ENCODE measurements around the gene DACH1. TPM values are rescaled to one million over a fixed set of nuclear protein-coding genes. Genes with fewer than 3 reads are reported as not detected.

Gene DACH1
- total RNA-seq, 1 experiment from 2014 or later: 0.29 TPM

DNA sequence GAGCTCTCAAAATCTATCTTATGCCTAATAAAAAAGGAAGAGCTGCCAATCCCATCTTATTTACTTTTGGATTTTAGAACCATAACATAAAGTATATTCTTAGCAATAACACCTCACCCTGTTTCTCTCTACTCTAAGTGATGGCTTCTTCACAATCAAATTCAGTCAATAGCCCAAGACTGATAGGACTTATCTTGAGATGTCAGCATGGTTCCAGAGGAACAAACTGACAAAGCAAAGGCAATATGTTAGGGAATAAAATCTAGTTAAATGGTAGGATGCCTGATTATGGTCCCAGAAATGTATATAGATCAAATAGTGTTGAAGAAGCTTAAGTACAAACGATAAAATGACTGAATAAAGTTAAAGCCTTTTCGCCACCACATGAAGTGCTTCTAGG is 36.3 kb downstream of the DACH1 start:
- no peak for DNase-seq (ENCODE audit: low read depth)

DNA sequence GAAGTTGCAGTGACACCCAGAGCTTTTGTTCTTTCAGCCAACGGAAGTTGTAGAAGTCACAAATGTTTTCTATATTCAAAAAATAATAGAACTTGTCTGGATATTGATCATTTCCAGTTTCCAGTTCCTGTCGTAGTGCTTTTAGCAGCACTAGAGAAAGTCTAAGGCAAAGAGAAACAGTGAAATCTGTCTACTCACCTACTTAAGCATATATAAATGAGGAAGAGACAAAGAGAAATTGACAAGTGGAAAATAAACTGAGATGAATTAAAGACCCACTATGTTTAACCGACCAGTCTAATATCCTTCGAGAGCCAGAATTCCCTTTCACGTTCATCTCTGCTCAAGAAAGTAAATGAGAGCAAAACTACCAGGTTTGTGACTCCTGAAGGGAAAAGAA is 36.7 kb downstream of the DACH1 start:
- DNase-seq (ENCODE audit: low read depth): no peak

DNA sequence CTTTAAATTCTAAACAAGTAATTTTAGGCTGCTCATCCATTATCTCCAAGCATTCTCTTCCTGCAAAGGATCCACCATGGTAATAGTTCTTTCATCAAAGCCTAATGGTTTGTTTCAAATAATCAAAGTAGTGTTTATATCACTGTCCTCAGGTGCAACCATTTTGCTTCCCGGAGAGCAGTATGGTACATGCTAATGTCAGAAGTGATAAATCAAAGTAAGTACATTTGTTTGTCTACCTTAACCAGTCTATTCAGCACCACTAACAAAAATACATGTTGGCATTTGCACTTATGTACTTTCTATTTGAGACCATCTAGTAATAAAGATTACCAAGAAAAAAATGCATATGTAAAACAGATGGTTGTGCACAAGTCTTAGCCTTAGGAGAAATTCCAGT is 37.5 kb downstream of the DACH1 start:
- DNase-seq (ENCODE audit: low read depth): no peak

DNA sequence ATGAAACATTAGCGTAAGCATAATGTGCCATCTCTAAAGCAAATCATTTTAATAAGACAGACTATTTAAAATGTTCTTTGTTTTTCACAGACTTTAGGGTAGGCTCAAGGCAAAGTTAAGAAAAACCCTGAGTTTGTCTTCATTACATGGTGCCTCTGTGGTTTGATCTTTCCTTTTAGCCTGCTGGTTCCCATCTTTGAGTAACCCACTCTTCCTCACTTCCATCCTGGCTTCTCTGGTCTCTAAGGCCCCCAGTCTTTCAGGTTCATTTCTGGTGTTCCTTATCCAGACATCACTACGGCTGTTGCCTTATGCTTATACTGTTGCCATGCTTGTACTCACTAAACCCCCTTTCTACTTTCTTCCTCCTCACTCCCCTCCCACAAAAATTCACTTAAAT is 38.4 kb downstream of the DACH1 start:
- DNase-seq (ENCODE audit: low read depth): no peak

DNA sequence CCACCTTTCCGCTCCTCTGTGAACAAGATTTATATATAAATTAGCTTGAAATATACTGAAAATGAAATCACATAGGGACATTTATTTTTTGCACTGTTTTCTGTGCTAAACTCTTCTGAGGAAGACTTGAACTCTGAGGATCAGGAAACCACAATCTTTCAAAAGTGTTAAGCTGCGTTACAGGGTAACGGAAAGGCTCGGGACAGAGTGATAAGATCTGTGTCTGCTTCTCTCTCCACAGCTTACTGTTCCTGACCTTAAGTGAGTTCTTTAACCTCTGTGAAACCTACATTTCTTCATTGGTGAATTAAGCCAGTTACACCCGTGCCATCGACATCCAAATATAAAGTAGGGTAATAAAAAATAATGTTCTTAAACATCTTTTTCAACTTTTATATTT is 38.9 kb downstream of the DACH1 start:
- no peak for DNase-seq (ENCODE audit: low read depth)

DNA sequence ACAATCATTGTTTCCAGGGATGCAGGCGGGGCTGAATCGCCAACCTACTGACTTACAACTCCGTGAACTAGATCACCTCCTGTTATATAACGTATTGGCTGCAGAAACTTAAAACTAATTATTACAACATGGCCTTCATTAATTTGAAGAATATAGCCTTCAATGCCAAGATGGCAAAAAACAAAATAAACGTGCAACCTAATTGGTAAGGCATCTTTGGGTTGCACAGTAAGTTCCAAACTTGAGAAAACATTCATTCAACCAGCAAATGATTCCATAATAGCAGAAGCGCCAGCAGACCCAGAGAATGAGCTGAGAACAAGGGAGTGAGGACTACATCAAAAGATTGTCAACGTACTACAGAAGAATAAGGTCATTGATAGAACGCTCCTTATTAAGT is 39.8 kb downstream of the DACH1 start:
- DNase-seq (ENCODE audit: low read depth): no peak

DNA sequence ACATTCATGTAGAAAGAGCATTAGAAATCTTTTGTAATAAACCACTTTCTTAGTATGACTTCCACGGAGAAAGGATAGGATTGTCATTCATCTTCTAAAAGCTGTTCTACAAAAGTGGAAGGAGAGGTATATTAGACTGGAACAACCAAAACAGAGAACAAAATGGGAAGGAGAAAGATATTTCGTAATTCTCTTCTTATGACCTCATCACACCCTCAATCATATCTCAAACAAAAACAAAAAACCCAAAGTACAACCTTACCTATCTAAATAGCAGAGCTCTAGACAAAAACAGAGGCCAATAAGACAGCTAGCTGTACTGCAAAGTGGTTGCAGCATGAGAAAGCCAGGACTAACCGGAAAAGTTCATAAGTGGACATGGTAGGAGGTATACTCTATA is 46.3 kb downstream of the DACH1 start:
- DNase-seq (ENCODE audit: low read depth): no peak

DNA sequence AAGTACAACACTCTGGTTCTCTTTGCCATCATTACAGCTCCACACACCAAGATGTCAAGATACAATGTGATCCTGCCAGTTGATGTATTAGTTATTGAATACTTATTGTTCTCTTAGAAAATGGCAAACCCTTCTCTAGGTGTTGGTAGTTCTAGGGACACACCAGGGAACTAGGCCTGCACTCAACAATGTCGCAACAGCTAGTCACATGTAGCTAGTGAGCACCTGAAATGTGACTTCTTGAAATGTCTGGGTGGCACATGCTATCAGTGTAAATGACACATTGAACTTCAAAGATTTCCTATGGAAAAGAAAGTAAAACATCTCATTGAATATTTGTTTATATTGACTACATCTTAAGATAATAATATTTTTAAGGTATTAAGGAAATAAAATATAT is 49.7 kb downstream of the DACH1 start:
- no peak for DNase-seq (ENCODE audit: low read depth)

DNA sequence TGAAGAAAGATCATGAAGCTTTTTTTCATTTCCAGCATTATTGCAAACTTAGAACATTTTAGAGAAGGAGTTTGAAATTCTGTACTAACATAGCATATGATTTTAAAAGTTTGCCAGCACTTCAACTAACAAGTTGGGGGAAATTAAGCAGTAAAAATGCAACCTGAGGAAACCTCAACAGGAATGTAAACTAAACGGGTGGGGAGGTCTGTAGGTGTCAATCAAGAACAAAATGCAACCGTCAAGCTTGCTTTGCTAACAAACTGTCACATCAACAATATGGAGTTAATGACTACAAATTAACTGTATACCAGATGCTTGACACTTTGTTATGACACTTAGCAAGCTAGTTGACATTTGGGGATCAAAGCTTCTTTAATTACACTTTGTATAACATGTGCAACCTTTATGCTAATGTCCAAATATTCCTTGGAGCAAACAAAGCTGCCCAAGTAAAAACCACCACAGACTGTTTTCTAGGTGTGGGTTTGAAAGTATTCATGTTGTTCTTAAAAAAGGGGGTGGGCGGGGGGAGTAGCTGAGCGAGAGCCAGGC is 52.1 kb downstream of the DACH1 start:
- no peak for DNase-seq (ENCODE audit: low read depth)

DNA sequence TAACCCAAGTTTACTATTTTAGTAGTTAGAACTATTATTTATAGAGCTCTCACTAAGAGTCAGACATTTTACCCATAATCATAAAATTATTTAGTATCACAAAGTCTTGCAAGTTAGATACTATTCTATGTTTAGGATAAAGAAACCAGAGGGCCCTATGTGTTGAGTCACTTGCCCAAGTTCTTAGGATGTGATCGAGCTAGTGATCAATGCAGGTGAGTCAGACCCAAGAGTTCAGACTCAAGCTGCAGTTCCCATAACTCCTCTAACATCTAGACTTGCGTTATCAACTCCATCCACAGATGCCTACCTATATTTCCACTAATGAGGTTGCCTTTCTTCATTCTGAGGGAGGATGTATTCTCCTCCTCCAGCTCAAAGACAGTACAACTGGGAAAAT is 53.8 kb downstream of the DACH1 start:
- peak; percentile 5 for DNase-seq (ENCODE audit: low read depth)

DNA sequence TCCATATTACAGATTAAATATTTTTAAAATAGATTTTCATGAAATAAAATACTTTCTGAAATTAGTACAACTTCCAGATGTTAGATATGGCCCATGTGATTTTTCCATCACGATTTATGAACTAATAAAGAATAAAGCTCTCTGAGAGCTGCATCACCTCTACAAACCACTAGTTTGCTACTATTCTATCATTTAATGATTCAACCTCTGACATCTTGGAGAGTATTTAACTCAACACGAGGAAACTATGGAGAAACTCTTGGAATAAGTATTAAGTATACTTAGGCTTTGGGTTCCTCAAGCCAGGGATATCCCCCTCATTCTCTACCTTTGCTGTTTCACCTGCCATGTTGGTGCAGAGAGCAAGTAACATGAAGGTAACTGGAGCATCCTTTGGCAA is 55.7 kb downstream of the DACH1 start:
- no peak for DNase-seq (ENCODE audit: low read depth)

DNA sequence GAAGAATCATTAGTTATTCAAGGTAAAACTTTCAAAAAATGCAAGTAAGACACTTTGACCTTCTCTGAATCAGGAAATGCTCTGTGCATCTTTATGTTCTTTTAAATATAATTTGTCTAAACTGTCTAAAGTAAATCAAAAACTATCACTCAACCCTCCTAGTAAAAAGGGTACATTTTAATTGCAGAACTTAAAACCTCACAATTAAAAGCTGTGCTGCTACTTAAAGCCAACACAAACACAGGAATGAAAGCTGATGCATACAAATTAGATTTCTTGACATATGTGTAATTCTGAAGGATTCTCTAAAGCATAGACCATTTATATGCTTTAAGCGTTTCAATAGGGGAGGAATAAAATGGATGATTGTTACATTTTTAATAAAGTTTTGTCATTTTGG is 58.3 kb downstream of the DACH1 start:
- no peak for DNase-seq (ENCODE audit: low read depth)

DNA sequence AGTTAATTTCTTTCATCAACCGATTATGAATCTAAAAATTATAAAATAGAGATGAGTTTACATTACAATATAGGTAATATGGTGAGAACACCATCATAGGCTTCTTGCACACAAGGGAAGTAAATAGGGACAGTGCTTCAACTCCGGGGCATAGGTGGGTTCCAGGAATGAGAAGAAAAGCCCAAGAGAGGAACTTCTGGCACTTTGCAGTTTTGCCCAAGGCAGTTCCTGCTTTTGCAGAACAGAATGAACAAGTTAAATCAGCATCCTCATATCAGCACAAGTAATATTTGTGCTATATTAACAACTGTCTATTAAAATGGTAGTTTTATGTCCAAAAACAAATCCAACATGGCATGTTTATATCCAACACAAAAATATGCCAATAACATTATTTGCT is 60.1 kb downstream of the DACH1 start:
- DNase-seq (ENCODE audit: low read depth): no peak

DNA sequence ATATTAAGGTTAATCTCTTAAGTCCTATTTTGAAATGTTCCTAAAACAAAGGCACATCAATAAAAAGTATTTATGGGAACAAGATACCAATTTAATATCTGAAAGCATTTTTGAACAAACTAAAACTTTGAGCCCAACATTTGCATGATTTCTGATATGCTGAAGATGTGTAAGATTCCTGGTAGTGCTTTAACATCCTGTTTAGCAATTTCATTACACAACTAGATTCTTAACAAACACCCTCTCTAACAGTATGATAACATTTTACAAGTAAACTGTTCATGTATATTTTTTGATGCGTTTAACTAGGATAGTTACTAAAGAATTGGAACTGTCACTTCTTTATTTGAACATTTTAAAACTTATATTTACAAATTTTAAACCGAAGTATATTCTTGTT is 63.9 kb downstream of the DACH1 start:
- no peak for DNase-seq (ENCODE audit: low read depth)

DNA sequence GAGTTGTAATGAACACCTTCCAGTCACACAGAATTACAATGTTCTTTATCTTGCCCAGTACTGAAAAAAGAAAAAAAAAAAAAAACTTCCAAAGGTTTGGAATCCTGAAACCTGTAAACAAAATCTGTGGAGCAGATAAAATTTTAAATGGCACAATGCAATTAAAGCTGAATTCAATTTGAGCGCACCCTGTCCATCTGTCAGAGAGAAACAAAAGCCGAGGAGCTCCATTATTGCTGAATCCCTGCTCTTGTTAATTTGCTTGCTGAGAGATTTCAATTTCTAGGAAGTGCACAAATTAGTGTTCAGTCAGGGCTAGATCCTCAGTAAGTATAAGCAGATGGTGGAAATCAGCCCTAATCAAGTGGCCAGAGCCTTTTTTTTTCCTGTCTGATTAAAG is 65.2 kb downstream of the DACH1 start:
- DNase-seq (ENCODE audit: low read depth): no peak

DNA sequence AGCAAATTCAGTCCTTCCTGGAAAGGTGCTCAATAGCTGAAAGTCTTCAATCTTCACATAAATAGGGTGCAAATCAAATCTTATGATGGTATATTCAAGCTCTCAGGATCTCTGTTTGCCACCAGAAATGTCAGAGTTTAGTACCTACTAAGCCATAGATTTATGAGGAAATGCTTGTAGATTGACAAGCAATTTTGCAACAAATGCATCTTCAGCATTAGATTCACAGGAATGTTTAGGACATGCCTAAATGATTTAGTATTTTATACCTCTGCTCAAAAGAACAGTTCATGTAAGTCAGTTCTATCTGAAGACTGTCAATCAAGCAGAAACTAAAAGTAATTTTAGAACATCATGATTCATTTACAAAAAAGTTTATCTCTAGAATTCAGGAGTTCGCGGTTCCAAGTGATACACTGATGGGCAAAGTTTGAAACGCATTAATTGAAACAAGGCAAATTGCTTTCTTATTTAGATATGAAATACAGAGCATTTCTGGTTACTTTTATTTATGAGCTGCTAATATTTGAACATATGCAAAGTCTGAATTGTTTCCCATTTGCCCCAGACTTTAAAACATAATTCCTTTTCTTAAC is 65.7 kb downstream of the DACH1 start:
- DNase-seq (ENCODE audit: low read depth): no peak

DNA sequence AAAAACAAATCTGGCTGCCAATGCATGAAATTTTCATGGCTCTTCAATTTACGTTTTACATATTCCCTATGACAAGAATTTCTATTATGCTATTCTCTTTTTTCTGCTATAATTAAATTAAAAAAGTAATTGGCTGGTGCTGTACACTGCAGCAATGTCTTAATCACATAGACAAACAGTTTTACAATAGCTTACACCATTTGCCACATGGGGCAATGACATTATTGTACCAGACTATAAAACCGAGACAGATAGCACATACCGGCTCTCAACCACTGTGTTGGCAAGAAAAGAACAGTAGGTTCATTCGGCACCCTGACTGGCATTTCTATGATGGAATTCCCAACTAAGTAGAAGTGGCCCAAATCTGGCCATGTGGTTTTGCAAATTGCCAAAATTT is 67.7 kb downstream of the DACH1 start:
- DNase-seq (ENCODE audit: low read depth): no peak

DNA sequence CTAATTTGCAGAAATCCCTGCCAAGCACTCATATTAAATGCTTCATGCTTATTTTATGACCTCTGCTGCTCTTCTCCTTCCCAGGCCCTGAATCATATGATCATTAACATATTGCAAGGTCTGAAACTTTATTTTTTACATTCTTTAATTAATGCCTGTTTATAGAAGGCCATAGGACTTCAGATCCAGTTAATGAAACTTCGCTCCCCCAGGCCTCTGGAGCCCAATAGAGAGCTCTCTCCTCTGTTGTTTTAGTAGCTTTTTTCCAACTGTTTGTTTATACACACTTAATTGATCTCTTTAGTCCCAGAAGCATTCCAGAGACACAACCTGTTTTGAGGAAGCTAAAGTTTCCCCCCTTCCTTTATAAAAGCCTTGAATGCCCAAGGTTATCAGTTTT is 68.3 kb downstream of the DACH1 start:
- DNase-seq (ENCODE audit: low read depth): no peak

DNA sequence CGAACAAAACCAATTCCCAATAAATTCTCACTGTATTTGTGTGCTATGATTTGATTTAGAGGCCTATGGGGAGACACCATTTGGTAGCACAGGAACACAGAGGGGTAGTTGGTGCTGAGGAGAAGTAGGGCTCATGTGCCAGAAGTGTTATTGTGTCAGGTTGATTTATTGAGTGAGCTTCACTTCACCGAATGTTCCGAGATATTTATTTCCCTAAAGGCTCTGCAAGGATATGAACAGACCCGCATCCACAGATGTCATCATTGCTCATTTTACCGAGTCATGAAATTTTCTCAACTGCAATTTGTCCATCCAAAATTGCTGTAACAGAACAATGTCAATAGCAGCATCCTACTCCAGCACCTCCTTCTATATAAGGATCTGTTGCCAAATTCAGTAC is 69.5 kb downstream of the DACH1 start:
- DNase-seq (ENCODE audit: low read depth): no peak

DNA sequence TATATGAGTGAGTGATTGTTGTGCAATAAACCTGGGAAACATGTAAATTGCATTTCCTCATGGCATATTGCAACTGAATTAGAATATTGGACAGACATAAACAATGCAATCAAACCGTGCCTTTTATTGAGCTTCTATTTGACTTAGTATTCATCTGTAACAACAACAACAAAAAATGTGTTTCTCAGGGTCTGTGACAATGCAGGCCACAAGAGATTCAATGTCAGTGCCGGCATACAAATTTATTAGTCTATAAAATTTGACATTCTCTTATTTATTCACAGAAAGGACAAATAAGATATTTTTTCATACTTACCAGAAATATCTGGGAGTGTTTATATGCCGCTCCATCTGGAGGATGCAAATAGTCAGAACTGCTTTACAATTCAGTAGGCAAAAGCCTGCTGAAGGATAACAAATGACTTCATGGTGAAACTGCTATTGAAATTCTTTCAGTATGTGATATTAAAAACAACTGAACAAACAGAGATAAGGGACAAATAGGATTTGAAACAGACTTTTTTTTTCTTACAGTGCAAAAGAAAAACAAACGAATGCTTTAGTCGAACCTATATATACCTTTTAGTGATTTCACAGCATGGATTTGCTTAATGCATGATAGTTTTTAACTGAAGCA is 77.2 kb downstream of the DACH1 start:
- no peak for DNase-seq (ENCODE audit: low read depth)

DNA sequence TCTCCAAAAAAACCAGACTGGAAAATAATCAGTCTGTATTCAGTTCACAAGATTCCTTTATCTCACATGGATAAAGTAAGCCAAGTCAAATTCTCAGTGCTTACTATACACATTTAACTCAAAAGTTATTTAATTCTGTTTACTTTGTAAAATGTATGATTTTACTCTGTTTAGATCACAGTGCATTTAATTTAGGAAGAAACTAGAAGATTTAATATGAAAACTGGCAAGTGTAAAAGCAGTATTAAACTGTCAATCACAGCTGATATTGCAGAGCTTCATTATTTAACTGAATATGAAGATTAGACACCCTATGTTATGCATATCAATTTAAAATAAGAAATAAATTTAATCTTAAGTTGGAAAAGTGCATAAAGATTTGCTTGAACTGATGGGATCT is 78.0 kb downstream of the DACH1 start:
- no peak for DNase-seq (ENCODE audit: low read depth)

DNA sequence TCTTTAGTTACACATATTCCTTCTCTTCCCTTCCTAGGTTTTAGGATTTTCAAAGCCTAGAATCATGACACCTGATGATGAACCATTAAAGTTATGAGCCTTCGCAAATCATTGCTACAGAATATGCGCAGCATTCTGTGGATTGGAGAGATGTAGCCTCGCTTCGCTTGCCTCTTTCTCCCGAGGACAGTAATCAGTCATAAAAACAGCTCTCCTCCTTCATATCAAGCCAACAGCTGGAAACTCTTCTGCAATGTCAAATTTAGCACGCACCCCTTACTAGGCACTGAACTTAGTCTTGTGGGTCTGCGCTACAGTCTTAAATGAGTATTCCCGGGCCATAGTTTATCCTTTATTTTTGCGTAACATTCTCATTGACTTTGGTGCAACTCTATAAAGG is 79.6 kb downstream of the DACH1 start:
- no peak for DNase-seq (ENCODE audit: low read depth)

DNA sequence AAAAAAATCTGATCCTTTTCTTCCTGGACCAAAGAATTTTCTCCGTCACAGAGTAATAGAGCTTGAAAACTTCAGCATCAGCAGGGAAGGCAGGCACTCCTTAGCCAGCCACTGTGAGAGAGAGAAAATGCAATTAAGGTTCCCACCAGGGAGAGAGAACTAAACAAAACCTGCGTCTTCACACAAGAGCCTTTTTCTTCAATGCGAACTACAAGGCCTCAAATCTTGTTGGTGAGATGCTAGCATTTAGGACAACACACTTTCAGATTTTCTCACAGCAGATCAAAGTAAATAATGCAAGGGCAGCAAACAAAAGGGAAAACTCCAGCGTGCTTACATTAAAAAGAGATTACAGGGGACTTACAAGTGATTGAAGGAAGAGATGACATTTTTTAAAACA is 80.1 kb downstream of the DACH1 start:
- DNase-seq (ENCODE audit: low read depth): no peak

DNA sequence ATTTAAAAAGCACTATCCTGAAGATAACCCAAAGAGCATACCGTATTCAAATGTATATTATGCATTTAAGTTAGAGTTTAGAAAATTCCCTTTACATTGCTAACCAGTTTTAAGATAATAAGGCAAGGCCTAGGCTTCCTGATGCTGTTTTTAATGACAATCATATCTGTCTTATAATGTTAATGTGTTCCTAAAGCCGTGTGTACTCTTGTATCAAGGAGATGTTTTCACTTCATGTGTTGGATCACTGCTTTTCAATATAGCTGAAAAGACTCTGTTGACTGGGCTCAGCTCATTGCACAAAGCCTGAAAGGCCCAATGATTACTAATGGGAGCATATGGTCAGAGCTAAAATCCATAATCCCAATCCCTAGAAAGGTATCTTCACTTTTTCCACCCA is 81.6 kb downstream of the DACH1 start:
- no peak for DNase-seq (ENCODE audit: low read depth)
